ENCODE measurements around the gene NR2F2. TPM values are rescaled to one million over a fixed set of nuclear protein-coding genes. Genes with fewer than 3 reads are reported as not detected.
A peak's percentile ranks its signal among the peaks of the same experiment; 100 is the strongest.

NR2F2 gene
- total RNA-seq, 1 donor from 2014 or later: 32.1 TPM

DNA sequence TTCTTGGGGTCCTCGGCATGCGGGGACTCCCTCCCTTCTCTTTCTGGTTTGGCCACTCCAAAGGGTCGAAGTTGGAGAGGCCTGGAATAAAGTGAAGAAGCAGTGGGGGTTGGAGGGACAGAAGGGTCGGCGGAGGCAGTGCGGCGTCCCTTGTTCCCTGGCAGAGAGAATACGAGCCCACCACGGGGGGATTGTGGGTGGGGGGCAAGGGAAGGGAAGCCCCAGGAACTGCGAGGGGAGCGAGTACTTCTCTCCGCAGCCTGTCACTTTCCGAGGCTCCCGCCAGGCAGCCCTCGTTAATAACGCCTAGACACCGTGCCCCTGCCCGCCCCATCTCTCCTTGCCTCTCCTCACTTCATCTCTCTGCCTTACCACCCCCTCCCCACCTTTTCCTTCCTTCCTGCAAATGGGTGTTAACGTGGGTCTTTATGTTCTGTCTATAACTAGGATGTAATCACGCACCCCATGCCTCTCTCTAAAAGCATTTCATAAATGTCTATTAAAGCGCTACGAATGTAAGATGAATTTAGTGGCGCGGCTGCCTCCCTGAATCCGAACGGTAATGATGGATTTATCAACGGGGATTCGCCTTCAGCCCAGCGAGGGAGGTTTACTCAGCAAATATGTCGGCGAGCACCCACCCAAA, 13.7 kb downstream of the NR2F2 start:
- peaks cover 22% of the 10 kb centered on the region for H3K27me3 Mint-ChIP-seq (ENCODE audit: insufficient read depth, low read depth)
- TF ChIP-seq, protein P1, sequence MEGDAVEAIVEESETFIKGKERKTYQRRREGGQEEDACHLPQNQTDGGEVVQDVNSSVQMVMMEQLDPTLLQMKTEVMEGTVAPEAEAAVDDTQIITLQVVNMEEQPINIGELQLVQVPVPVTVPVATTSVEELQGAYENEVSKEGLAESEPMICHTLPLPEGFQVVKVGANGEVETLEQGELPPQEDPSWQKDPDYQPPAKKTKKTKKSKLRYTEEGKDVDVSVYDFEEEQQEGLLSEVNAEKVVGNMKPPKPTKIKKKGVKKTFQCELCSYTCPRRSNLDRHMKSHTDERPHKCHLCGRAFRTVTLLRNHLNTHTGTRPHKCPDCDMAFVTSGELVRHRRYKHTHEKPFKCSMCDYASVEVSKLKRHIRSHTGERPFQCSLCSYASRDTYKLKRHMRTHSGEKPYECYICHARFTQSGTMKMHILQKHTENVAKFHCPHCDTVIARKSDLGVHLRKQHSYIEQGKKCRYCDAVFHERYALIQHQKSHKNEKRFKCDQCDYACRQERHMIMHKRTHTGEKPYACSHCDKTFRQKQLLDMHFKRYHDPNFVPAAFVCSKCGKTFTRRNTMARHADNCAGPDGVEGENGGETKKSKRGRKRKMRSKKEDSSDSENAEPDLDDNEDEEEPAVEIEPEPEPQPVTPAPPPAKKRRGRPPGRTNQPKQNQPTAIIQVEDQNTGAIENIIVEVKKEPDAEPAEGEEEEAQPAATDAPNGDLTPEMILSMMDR (IDR thresholded peaks at IDR 0.05): no peak
- TF ChIP-seq EZH2phosphoT487 (IDR thresholded peaks at IDR 0.05) (no peak), EZH2 (IDR thresholded peaks at IDR 0.05) (no peak)
- no peak overlapping the region for H3K27ac ChIP-seq
- peak overlapping the region; percentile 79 for H3K4me3 Mint-ChIP-seq
- no peak overlapping the region for H2AFZ ChIP-seq (replicated peaks)
- peaks cover 15% of the 10 kb centered on the region for H3K27me3 ChIP-seq
- H3K36me3 Mint-ChIP-seq: peaks cover 18% of the 10 kb centered on the region
- H3K4me1 ChIP-seq: peaks cover 82% of the 10 kb centered on the region
- peak overlapping the region; percentile 80 for H3K27ac Mint-ChIP-seq
- H3K4me3 ChIP-seq: peak overlapping the region; percentile 92
- DNase-seq (ENCODE audit: low spot score): peak; percentile 43
- no peaks in the 10 kb centered on the region for H3K9me3 Mint-ChIP-seq
- peaks cover 96% of the 10 kb centered on the region for H4K20me1 ChIP-seq (ENCODE audit: low read depth)
- no peaks in the 10 kb centered on the region for H3K36me3 ChIP-seq
- peaks cover 86% of the 10 kb centered on the region for H3K4me1 Mint-ChIP-seq
- H3K79me2 ChIP-seq (ENCODE audit: low read depth): peaks cover 99% of the 10 kb centered on the region
- peak overlapping the region; percentile 98 for H3K4me2 ChIP-seq
- no peak overlapping the region for H3K9ac ChIP-seq
- peaks cover 99% of the 10 kb centered on the region for H3F3A ChIP-seq (ENCODE audit: low read depth)
- no peaks in the 10 kb centered on the region for H3K9me3 ChIP-seq (ENCODE audit: low read depth)

DNA sequence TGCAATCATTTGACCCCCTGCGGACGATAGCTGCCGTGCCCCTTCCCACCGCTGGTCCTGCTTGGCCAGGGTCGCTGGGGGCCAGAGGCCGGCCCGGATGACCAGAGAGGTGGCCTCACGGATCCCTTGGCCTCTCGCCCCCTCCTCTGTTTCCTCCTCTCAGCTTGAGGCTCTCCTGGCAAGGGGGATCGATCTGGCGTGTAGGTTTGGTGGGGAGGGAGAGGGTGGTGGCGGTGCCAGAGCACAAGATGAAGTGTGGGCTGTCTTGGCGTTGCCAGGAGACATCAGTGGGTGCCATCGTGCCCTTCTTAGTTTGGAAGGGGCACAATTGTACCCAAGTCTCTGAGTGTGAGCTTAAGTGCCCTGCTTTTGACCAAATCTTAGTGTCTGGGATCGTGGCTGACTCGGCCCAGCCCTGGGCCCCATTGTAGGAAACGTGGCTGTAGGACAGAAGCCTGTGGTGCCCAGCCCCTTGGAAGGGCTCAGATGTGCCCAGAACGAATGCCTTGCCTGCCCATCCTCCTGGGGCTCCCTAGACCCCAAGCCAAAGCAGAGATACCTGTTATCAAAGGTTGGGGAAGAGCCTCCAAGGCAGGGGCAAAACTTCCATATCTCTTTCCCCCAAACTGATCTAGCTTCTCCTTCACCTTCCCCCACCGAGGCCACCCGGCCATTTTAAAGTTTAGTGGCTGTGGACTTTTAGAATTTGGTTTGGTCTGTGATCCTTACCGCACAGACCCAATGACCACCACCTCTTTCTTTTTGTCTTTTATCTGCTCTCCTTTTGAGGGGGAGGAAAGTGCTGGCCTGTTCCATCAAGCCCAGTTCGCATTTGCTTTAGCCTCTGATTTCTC, 14.4 kb downstream of the NR2F2 start:
- Histone ChIP-seq H3K9me3 (ENCODE audit: low read depth) (no peaks in the 10 kb centered on the region), H3K79me2 (ENCODE audit: low read depth) (peaks cover 99% of the 10 kb centered on the region), H3F3A (ENCODE audit: low read depth) (peaks cover 99% of the 10 kb centered on the region), H2AFZ (replicated peaks) (no peak overlapping the region), H3K36me3 (no peaks in the 10 kb centered on the region), H3K4me1 (peaks cover 84% of the 10 kb centered on the region), H3K4me3 (peak overlapping the region; percentile 92), H3K4me2 (peak overlapping the region; percentile 98), H3K27me3 (peaks cover 15% of the 10 kb centered on the region), H3K9ac (no peak overlapping the region), H3K27ac (no peak overlapping the region), H4K20me1 (ENCODE audit: low read depth) (peaks cover 96% of the 10 kb centered on the region)
- TF ChIP-seq EZH2phosphoT487 (IDR thresholded peaks at IDR 0.05): no peak
- TF ChIP-seq, protein P1 (IDR thresholded peaks at IDR 0.05): no peak
- TF ChIP-seq EZH2 (IDR thresholded peaks at IDR 0.05): no peak
- Mint-ChIP-seq H3K4me1 (peaks cover 88% of the 10 kb centered on the region), H3K9me3 (no peaks in the 10 kb centered on the region), H3K4me3 (peak overlapping the region; percentile 79), H3K27ac (peak overlapping the region; percentile 96), H3K36me3 (peaks cover 15% of the 10 kb centered on the region), H3K27me3 (ENCODE audit: insufficient read depth, low read depth) (peaks cover 22% of the 10 kb centered on the region)
- DNase-seq (ENCODE audit: low spot score): peak; percentile 56

DNA sequence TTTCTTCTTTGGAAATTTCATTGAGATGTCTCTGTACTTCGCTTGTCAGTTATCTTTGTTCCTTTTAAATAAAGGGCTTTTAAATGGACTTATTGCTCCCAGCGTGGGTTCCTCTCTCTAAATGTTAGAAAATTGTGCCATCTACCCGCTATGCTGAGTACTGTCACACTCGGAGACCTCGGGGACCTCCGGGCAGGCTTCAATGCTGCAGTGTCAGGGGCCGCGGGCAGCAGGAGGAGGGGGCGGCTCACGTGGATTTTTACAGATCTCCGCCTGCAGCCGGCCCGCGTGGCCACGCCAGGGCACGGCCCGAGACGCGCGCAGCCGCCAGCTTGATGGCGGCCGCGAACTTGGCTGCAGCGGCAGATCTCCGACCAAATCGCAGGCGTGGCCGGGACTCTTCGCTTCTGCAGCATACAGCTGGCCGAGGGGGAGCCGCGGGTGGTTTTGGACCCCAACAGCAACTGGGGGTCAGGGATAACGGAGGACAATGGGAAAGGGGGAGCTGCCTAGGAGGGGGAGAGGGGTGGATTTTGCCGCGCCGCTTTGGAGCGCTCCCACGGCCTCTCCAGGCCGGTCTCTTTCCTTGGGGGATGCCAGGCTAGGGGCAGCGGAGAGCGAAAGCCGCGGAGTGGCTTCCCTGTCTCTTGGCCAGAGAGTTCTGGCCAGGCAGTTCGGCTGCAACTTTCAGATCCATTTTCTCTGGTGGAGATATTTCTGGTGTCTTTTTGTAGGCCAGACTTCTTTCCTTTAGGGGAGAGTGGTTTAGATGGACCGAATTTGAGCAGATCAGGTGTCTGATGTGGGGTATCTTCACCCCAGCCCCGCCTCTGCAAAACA, 15.3 kb downstream of the NR2F2 start:
- H3K4me3 Mint-ChIP-seq: peak overlapping the region; percentile 79
- Histone ChIP-seq H3F3A (ENCODE audit: low read depth) (peaks cover 99% of the 10 kb centered on the region), H3K27ac (no peak overlapping the region), H4K20me1 (ENCODE audit: low read depth) (peaks cover 99% of the 10 kb centered on the region), H3K4me1 (peaks cover 92% of the 10 kb centered on the region), H3K9ac (no peak overlapping the region), H3K4me3 (peak overlapping the region; percentile 92), H3K36me3 (no peaks in the 10 kb centered on the region), H3K9me3 (ENCODE audit: low read depth) (no peaks in the 10 kb centered on the region), H3K79me2 (ENCODE audit: low read depth) (peaks cover 99% of the 10 kb centered on the region), H2AFZ (replicated peaks) (no peak overlapping the region), H3K27me3 (peaks cover 24% of the 10 kb centered on the region), H3K4me2 (peak overlapping the region; percentile 98)
- TF ChIP-seq, protein P1 (IDR thresholded peaks at IDR 0.05): peak; percentile 80
- TF ChIP-seq EZH2 (IDR thresholded peaks at IDR 0.05): no peak
- peak overlapping the region; percentile 47 for H3K27ac Mint-ChIP-seq
- peak; percentile 92 for DNase-seq (ENCODE audit: low spot score)
- no peaks in the 10 kb centered on the region for H3K9me3 Mint-ChIP-seq
- H3K4me1 Mint-ChIP-seq: peaks cover 91% of the 10 kb centered on the region
- peaks cover 24% of the 10 kb centered on the region for H3K27me3 Mint-ChIP-seq (ENCODE audit: insufficient read depth, low read depth)
- peaks cover 10% of the 10 kb centered on the region for H3K36me3 Mint-ChIP-seq
